K562 (cell line): ENCODE results near the gene PBX1. TPM values are rescaled to one million over a fixed set of nuclear protein-coding genes. Genes with fewer than 3 reads are reported as not detected.
A peak's percentile ranks its signal among the peaks of the same experiment; 100 is the strongest.

Experiments
- CBX1 ChIP-seq: sonication (generic); IDR thresholded peaks from 2 replicates; pipeline ENCODE4 v1.6.1; 2016; ENCODE audit warnings: antibody characterized with exemption, low read depth, mild to moderate bottlenecking
- ILK ChIP-seq: fragments of 450-650 bp; IDR thresholded peaks from 2 replicates; pipeline ENCODE4 v1.6.1; 2016; ENCODE audit warnings: missing genetic modification characterization, low read depth, mild to moderate bottlenecking, missing compliant biosample characterization, moderate library complexity, borderline replicate concordance
- MAFG ChIP-seq: fragments of 450-650 bp; conservative IDR thresholded peaks from 2 replicates; pipeline ENCODE4 v1.6.1; 2016; ENCODE audit warnings: missing genetic modification characterization, missing compliant biosample characterization
- MBD2 ChIP-seq: sonication (generic); IDR thresholded peaks from 2 replicates; pipeline ENCODE4 v1.6.1; 2016; ENCODE audit warnings: low read depth, borderline replicate concordance
- NCOA6 ChIP-seq: fragments of 450-650 bp; IDR thresholded peaks from 2 replicates; pipeline ENCODE4 v1.6.1; 2017; ENCODE audit warnings: mild to moderate bottlenecking
- POLR3G ChIP-seq: IDR thresholded peaks from 2 replicates; pipeline ENCODE4 v1.6.1; 2011; ENCODE audit not compliant: insufficient read length, insufficient replicate concordance; ENCODE audit errors: extremely low read depth
- RBFOX2 ChIP-seq: fragments of 200-400 bp; formaldehyde crosslinking; IDR thresholded peaks from 2 replicates; pipeline ENCODE4 v1.6.1; 2017; ENCODE audit warnings: low read depth, mild to moderate bottlenecking, low read length, moderate library complexity
- RFX7 ChIP-seq: fragments of 250-450 bp; sonication (Bioruptor Pico); IDR thresholded peaks from 2 replicates; pipeline ENCODE4 v1.5.1; 2021; ENCODE audit warnings: mild to moderate bottlenecking
- TAF9B ChIP-seq: fragments of 450-650 bp; IDR thresholded peaks from 2 replicates; pipeline ENCODE4 v1.6.1; 2018; ENCODE audit warnings: mild to moderate bottlenecking; ENCODE audit not compliant: partially characterized antibody
- ZNF146 ChIP-seq: IDR thresholded peaks from one replicate; pipeline ENCODE4 v1.6.1; 2018; ENCODE audit warnings: missing compliant biosample characterization; ENCODE audit not compliant: unreplicated experiment
- ZNF316 ChIP-seq: fragments of 450-650 bp; IDR thresholded peaks from 2 replicates; pipeline ENCODE4 v1.6.1; 2016
- polyA plus RNA-seq, 8 experiments: library from polyadenylated mRNA; depleted of rRNA in 4 of 8; stranded (reverse) in 5 of 8; unstranded in 3 of 8; fragments of >200 nt; fragmentation: Nextera tagmentation in 2 of 8; fragmentation: Illumina TruSeq in 1 of 8; extraction: Ambion mirVana in 2 of 8; extraction: Trizol in 1 of 8; gene quantifications; 2 replicates each; pipeline versions ENCODE4 v1.2.1 to v1.2.3, GENCODE V29; 2011 to 2014; ENCODE audit warnings: inconsistent platforms in 1 of 8, missing spikeins in 1 of 8
- total RNA-seq, 7 experiments: library from RNA; depleted of rRNA in 6 of 7; stranded (reverse); fragments of >200 nt in 6 of 7; fragmentation: Illumina TruSeq in 2 of 7; extraction: Trizol in 2 of 7; gene quantifications; 2 replicates each; pipeline versions ENCODE4 v1.2.1 to v1.2.3, GENCODE V29; 2011 to 2021; ENCODE audit warnings: low replicate concordance in 1 of 7
- TF ChIP-seq, protein P1 (sequence below): fragments of 450-650 bp; IDR thresholded peaks from 2 replicates; pipeline ENCODE4 v1.6.1; 2016; ENCODE audit warnings: low read depth
- TF ChIP-seq, protein P2 (sequence below): conservative IDR thresholded peaks from 2 replicates; pipeline ENCODE4 v1.6.1; 2011; ENCODE audit warnings: low read depth, mild to moderate bottlenecking, low read length; ENCODE audit not compliant: control insufficient read depth
- TF ChIP-seq, protein P3 (sequence below): IDR thresholded peaks from 3 replicates; pipeline ENCODE4 v1.6.1; 2011; ENCODE audit warnings: borderline replicate concordance, mild to moderate bottlenecking, moderate library complexity; ENCODE audit not compliant: insufficient read length; ENCODE audit errors: extremely low read depth

PBX1 gene
- total and polyA plus RNA-seq, 9 of the 15 experiments (the other 6 are each of a cell fraction or from before 2014, with no cell fraction given), result 0.03 to 0.62 (median 0.17) TPM

DNA sequence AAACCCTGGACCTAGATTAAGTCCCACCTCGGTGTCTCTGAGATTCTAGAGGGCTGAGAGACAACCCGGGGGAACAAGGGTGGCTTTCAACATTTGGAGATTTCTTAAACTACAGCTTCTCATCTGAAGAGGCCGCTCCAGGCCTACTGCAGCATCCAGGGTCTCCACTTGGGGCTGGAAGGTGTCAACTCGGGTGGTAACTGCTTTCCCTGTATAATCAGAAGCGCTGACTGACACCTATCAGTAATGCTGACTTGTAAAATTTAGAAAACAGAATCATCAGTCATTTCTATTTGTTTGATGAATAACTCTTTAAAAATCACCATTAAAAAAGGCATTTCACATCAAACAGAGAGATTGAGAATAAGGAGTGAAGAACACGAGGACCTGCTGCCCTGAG is 226.0 kb downstream of the PBX1 start (continued):
- TF ChIP-seq ZNF146, result no peak
- TF ChIP-seq RFX7 (CRISPR knock-in tag), result no peak
- TF ChIP-seq ZNF316, result peak; percentile 67
- TF ChIP-seq MAFG, result peak; percentile 41; the same call in 1 of the 2 replicates
- TF ChIP-seq RBFOX2, result no peak
- no peak for TF ChIP-seq NCOA6
- TF ChIP-seq POLR3G, result no peak
- TF ChIP-seq, protein P1, sequence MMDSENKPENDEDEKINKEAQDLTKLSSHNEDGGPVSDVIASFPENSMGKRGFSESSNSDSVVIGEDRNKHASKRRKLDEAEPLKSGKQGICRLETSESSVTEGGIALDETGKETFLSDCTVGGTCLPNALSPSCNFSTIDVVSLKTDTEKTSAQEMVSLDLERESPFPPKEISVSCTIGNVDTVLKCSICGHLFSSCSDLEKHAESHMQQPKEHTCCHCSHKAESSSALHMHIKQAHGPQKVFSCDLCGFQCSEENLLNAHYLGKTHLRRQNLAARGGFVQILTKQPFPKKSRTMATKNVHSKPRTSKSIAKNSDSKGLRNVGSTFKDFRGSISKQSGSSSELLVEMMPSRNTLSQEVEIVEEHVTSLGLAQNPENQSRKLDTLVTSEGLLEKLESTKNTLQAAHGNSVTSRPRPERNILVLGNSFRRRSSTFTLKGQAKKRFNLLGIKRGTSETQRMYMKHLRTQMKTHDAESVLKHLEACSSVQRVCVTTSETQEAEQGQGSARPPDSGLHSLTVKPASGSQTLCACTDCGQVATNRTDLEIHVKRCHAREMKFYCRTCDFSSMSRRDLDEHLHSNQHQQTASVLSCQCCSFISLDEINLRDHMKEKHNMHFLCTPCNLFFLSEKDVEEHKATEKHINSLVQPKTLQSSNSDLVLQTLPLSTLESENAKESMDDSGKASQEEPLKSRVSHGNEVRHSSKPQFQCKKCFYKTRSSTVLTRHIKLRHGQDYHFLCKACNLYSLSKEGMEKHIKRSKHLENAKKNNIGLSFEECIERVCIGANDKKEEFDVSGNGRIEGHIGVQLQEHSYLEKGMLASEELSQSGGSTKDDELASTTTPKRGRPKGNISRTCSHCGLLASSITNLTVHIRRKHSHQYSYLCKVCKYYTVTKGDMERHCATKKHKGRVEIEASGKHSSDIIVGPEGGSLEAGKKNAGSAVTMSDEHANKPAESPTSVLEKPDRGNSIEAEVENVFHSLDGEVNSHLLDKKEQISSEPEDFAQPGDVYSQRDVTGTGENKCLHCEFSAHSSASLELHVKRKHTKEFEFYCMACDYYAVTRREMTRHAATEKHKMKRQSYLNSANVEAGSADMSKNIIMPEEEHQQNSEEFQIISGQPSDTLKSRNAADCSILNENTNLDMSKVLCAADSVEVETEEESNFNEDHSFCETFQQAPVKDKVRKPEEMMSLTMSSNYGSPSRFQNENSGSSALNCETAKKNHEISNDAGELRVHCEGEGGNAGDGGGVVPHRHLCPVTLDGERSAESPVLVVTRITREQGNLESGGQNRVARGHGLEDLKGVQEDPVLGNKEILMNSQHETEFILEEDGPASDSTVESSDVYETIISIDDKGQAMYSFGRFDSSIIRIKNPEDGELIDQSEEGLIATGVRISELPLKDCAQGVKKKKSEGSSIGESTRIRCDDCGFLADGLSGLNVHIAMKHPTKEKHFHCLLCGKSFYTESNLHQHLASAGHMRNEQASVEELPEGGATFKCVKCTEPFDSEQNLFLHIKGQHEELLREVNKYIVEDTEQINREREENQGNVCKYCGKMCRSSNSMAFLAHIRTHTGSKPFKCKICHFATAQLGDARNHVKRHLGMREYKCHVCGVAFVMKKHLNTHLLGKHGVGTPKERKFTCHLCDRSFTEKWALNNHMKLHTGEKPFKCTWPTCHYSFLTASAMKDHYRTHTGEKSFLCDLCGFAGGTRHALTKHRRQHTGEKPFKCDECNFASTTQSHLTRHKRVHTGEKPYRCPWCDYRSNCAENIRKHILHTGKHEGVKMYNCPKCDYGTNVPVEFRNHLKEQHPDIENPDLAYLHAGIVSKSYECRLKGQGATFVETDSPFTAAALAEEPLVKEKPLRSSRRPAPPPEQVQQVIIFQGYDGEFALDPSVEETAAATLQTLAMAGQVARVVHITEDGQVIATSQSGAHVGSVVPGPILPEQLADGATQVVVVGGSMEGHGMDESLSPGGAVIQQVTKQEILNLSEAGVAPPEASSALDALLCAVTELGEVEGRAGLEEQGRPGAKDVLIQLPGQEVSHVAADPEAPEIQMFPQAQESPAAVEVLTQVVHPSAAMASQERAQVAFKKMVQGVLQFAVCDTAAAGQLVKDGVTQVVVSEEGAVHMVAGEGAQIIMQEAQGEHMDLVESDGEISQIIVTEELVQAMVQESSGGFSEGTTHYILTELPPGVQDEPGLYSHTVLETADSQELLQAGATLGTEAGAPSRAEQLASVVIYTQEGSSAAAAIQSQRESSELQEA, result no peak
- no peak for TF ChIP-seq ILK (tag)
- TF ChIP-seq TAF9B, result no peak
- TF ChIP-seq, protein P2, sequence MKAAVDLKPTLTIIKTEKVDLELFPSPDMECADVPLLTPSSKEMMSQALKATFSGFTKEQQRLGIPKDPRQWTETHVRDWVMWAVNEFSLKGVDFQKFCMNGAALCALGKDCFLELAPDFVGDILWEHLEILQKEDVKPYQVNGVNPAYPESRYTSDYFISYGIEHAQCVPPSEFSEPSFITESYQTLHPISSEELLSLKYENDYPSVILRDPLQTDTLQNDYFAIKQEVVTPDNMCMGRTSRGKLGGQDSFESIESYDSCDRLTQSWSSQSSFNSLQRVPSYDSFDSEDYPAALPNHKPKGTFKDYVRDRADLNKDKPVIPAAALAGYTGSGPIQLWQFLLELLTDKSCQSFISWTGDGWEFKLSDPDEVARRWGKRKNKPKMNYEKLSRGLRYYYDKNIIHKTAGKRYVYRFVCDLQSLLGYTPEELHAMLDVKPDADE, result no peak
- TF ChIP-seq MBD2, result no peak
- TF ChIP-seq CBX1, result no peak
- TF ChIP-seq, protein P3, sequence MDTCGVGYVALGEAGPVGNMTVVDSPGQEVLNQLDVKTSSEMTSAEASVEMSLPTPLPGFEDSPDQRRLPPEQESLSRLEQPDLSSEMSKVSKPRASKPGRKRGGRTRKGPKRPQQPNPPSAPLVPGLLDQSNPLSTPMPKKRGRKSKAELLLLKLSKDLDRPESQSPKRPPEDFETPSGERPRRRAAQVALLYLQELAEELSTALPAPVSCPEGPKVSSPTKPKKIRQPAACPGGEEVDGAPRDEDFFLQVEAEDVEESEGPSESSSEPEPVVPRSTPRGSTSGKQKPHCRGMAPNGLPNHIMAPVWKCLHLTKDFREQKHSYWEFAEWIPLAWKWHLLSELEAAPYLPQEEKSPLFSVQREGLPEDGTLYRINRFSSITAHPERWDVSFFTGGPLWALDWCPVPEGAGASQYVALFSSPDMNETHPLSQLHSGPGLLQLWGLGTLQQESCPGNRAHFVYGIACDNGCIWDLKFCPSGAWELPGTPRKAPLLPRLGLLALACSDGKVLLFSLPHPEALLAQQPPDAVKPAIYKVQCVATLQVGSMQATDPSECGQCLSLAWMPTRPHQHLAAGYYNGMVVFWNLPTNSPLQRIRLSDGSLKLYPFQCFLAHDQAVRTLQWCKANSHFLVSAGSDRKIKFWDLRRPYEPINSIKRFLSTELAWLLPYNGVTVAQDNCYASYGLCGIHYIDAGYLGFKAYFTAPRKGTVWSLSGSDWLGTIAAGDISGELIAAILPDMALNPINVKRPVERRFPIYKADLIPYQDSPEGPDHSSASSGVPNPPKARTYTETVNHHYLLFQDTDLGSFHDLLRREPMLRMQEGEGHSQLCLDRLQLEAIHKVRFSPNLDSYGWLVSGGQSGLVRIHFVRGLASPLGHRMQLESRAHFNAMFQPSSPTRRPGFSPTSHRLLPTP, result no peak
